DOHH2 (cell line): Measurements from ENCODE around the gene LEF1.

ENCODE experiments used
- EZH2phosphoT487 ChIP-seq: fragments of 200-600 bp; sonication (generic); IDR thresholded peaks from 2 replicates; pipeline ENCODE4 v1.6.1; 2017; ENCODE audit warnings: borderline replicate concordance, mild to moderate bottlenecking, antibody characterized with exemption, low read length, moderate library complexity, mixed read lengths
- TF ChIP-seq, protein P1 (sequence below): fragments of 200-600 bp; sonication (generic); IDR thresholded peaks from one replicate; pipeline ENCODE4 v1.5.1; 2014; ENCODE audit warnings: antibody characterized with exemption, mild to moderate bottlenecking, low read depth, low read length; ENCODE audit not compliant: poor library complexity, severe bottlenecking

DNA sequence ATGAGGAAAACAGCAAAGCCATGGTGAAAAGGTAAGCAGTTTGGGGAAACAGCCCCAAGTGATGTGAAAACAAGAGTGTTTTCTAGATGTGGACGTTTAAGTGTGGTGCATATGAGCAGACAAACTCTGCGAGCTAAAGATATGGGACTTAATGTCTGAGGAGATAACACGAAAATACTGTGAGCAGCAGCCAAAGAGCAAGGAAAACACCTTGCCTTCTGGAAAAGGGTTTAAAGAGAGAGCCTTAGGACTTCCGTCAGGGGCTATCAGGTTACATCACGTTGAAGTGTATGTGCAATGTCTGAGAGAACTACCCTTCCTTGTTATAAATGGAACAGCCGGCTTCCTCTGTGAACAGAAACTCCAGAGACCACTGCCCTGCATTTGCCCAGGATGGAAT is 54.2 kb downstream of the LEF1 start:
- TF ChIP-seq, protein P1, sequence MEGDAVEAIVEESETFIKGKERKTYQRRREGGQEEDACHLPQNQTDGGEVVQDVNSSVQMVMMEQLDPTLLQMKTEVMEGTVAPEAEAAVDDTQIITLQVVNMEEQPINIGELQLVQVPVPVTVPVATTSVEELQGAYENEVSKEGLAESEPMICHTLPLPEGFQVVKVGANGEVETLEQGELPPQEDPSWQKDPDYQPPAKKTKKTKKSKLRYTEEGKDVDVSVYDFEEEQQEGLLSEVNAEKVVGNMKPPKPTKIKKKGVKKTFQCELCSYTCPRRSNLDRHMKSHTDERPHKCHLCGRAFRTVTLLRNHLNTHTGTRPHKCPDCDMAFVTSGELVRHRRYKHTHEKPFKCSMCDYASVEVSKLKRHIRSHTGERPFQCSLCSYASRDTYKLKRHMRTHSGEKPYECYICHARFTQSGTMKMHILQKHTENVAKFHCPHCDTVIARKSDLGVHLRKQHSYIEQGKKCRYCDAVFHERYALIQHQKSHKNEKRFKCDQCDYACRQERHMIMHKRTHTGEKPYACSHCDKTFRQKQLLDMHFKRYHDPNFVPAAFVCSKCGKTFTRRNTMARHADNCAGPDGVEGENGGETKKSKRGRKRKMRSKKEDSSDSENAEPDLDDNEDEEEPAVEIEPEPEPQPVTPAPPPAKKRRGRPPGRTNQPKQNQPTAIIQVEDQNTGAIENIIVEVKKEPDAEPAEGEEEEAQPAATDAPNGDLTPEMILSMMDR = no peak
- no peak for TF ChIP-seq EZH2phosphoT487
